H1 (cell line): ENCODE results near the gene UBE2O. TPM values are rescaled to one million over a fixed set of nuclear protein-coding genes. Genes with fewer than 3 reads are reported as not detected.

Experiments used
- CTCF ChIA-PET: fragments of 300-600 bp; sonication (Branson Sonifier 250); formaldehyde crosslinking; loops from one replicate; lab custom pipeline; 2021; ENCODE audit not compliant: partially characterized antibody; lab: Charles Lee
- POLR2A ChIA-PET: fragments of 300-600 bp; sonication (Branson Sonifier 250); formaldehyde crosslinking; loops from one replicate; lab custom pipeline; 2021; ENCODE audit warnings: inconsistent platforms; ENCODE audit not compliant: partially characterized antibody; lab: Charles Lee
- DNase-seq, 2 experiments: peaks; one replicate each; pipeline versions ENCODE4 v3.0.0 to v3.0.0-alpha.2; 2010 to 2022; ENCODE audit warnings: low spot score in 2 of 2, low read depth in 1 of 2, mixed read lengths in 1 of 2
- FAIRE-seq: peaks from 2 replicates; lab custom pipeline; 2011; peaks lifted over from hg19 to GRCh38; lab: Jason Lieb, UNC
- H2AFZ ChIP-seq: 2 replicates; pipeline ENCODE4 v1.8.1; 2012; ENCODE audit warnings: low read length, inconsistent platforms
- H2AK5ac ChIP-seq: 2 replicates; pipeline ENCODE4 v1.6.1; 2013; ENCODE audit warnings: low read depth, low read length
- H2BK120ac ChIP-seq: replicated peaks from 2 replicates; pipeline ENCODE3; 2013; ENCODE audit warnings: low read depth, low read length, inconsistent platforms
- H2BK12ac ChIP-seq: 2 replicates; pipeline ENCODE4 v1.6.1; 2013; ENCODE audit warnings: low read depth, low read length
- H2BK15ac ChIP-seq: 2 replicates; pipeline ENCODE4 v1.6.1; 2013; ENCODE audit warnings: low read length
- H2BK20ac ChIP-seq: 2 replicates; pipeline ENCODE4 v1.6.1; 2013; ENCODE audit warnings: low read length
- H2BK5ac ChIP-seq: 2 replicates; pipeline ENCODE4 v1.6.1; 2013; ENCODE audit warnings: low read depth, low read length
- H3K14ac ChIP-seq: 2 replicates; pipeline ENCODE4 v1.6.1; 2013; ENCODE audit warnings: inconsistent platforms; ENCODE audit not compliant: insufficient read length
- H3K18ac ChIP-seq: 2 replicates; pipeline ENCODE4 v1.6.1; 2013; ENCODE audit warnings: low read length; ENCODE audit errors: extremely low read depth
- H3K23ac ChIP-seq: 2 replicates; pipeline ENCODE4 v1.6.1; 2013; ENCODE audit warnings: inconsistent platforms; ENCODE audit not compliant: insufficient read length
- H3K23me2 ChIP-seq: 2 replicates; pipeline ENCODE4 v1.6.1; 2013; ENCODE audit warnings: low read depth, low read length
- H3K27ac ChIP-seq: 2 replicates; pipeline ENCODE4 v1.6.1; 2011; ENCODE audit warnings: low read depth, low read length, inconsistent platforms
- H3K27me3 ChIP-seq, 4 experiments: replicated peaks in 1 of 4; 1 replicate in 1 of 4; 2 replicates in 3 of 4; pipeline versions ENCODE4 v1.6.1 to v1.8.1; 2011 to 2013; ENCODE audit warnings: low read length in 3 of 4, mild to moderate bottlenecking in 3 of 4, inconsistent platforms in 2 of 4, mixed read lengths in 2 of 4, moderate library complexity in 1 of 4; ENCODE audit not compliant: control insufficient read depth in 3 of 4, insufficient read depth in 3 of 4; ENCODE audit errors: extremely low read depth in 1 of 4
- H3K36me3 ChIP-seq, 4 experiments: 2 replicates each; pipeline versions ENCODE4 v1.6.1 to v1.8.1; 2011 to 2013; ENCODE audit warnings: mild to moderate bottlenecking in 4 of 4, low read length in 3 of 4, moderate library complexity in 2 of 4, control low read depth in 1 of 4, inconsistent platforms in 1 of 4; ENCODE audit not compliant: insufficient read depth in 4 of 4, control insufficient read depth in 2 of 4
- H3K4ac ChIP-seq: replicated peaks from 2 replicates; pipeline ENCODE3; 2013; ENCODE audit warnings: low read length, low read depth, mixed read lengths, inconsistent platforms; ENCODE audit not compliant: insufficient read length
- H3K4me1 ChIP-seq, 4 experiments: replicated peaks in 1 of 4; 1 replicate in 1 of 4; 2 replicates in 3 of 4; pipeline versions ENCODE4 v1.6.1 to v1.8.1; 2011 to 2013; ENCODE audit warnings: low read length in 3 of 4, inconsistent platforms in 2 of 4, mixed read lengths in 1 of 4; ENCODE audit not compliant: insufficient read depth in 4 of 4, control insufficient read depth in 3 of 4
- H3K4me2 ChIP-seq, 2 experiments: 2 replicates each; pipeline versions ENCODE4 v1.6.1 to v1.8.1; 2011 to 2013; ENCODE audit warnings: low read depth in 2 of 2, low read length in 2 of 2, control low read depth in 1 of 2, inconsistent platforms in 1 of 2, mild to moderate bottlenecking in 1 of 2; ENCODE audit not compliant: insufficient read depth in 1 of 2
- H3K4me3 ChIP-seq, 4 experiments: fragments of 200-600, 300-600 bp in 1 of 4; sonication (generic), shearing (Covaris generic), sonication (Bioruptor Twin) in 1 of 4; 2 replicates each; pipeline versions ENCODE4 v1.5.1 to v1.8.1; 2011 to 2016; ENCODE audit warnings: low read length in 4 of 4, low read depth in 3 of 4, control low read depth in 2 of 4, inconsistent platforms in 2 of 4, mild to moderate bottlenecking in 2 of 4, mixed read lengths in 1 of 4, moderate library complexity in 1 of 4; ENCODE audit not compliant: insufficient read depth in 2 of 4; ENCODE audit errors: extremely low read depth in 1 of 4
- H3K56ac ChIP-seq: replicated peaks from 2 replicates; pipeline ENCODE3; 2013; ENCODE audit warnings: low read depth, mild to moderate bottlenecking, mixed read lengths, low read length, inconsistent platforms; ENCODE audit not compliant: insufficient read length
- H3K79me1 ChIP-seq: 2 replicates; pipeline ENCODE4 v1.6.1; 2013; ENCODE audit warnings: low read depth, low read length, control low read depth
- H3K79me2 ChIP-seq, 2 experiments: 2 replicates each; pipeline versions ENCODE4 v1.6.1 to v1.8.1; 2012 to 2013; ENCODE audit warnings: low read length in 2 of 2, mild to moderate bottlenecking in 2 of 2, inconsistent platforms in 1 of 2; ENCODE audit not compliant: insufficient read depth in 2 of 2, control insufficient read depth in 1 of 2
- H3K9ac ChIP-seq, 4 experiments: replicated peaks in 1 of 4; 1 replicate in 1 of 4; 2 replicates in 3 of 4; pipeline versions ENCODE4 v1.6.1 to v1.8.1; 2011 to 2013; ENCODE audit warnings: low read depth in 3 of 4, low read length in 3 of 4, control low read depth in 2 of 4, mild to moderate bottlenecking in 2 of 4, moderate library complexity in 2 of 4, inconsistent platforms in 1 of 4; ENCODE audit errors: extremely low read depth in 1 of 4
- H3K9me3 ChIP-seq, 2 experiments: 2 replicates each; pipeline versions ENCODE4 v1.6.1 to v1.8.1; 2012 to 2013; ENCODE audit warnings: mild to moderate bottlenecking in 2 of 2, moderate library complexity in 2 of 2, control low read depth in 1 of 2, inconsistent platforms in 1 of 2, low read depth in 1 of 2, low read length in 1 of 2, mixed read lengths in 1 of 2; ENCODE audit not compliant: insufficient read depth in 2 of 2
- H4K20me1 ChIP-seq, 2 experiments: replicated peaks in 1 of 2; 2 replicates each; pipeline versions ENCODE3 to v1.8.1; 2011 to 2013; ENCODE audit warnings: inconsistent platforms in 2 of 2, low read length in 2 of 2, mild to moderate bottlenecking in 1 of 2; ENCODE audit not compliant: insufficient read depth in 2 of 2, control insufficient read depth in 1 of 2
- H4K5ac ChIP-seq: 2 replicates; pipeline ENCODE4 v1.6.1; 2013; ENCODE audit warnings: low read length, low read depth, mixed read lengths, inconsistent platforms; ENCODE audit not compliant: insufficient read length
- H4K8ac ChIP-seq: 2 replicates; pipeline ENCODE4 v1.8.0; 2013; ENCODE audit warnings: mild to moderate bottlenecking, moderate library complexity, low read length, inconsistent platforms; ENCODE audit not compliant: insufficient read depth; ENCODE audit errors: extremely low read depth
- H4K91ac ChIP-seq: replicated peaks from 2 replicates; pipeline ENCODE3; 2013; ENCODE audit warnings: low read length, mixed read lengths, inconsistent platforms; ENCODE audit not compliant: insufficient read length
- CREB1 ChIP-seq: IDR thresholded peaks from 2 replicates; pipeline ENCODE4 v1.6.1; 2012; ENCODE audit warnings: inconsistent platforms
- EZH2 ChIP-seq: fragments of 200-600 bp; sonication (generic); IDR thresholded peaks from 2 replicates; pipeline ENCODE4 v1.7.1; 2012; ENCODE audit warnings: low read depth, mild to moderate bottlenecking, moderate library complexity, low read length, inconsistent platforms; ENCODE audit not compliant: severe bottlenecking
- FOSL1 ChIP-seq: IDR thresholded peaks from 2 replicates; pipeline ENCODE4 v1.6.1; 2011; ENCODE audit warnings: mild to moderate bottlenecking, low read depth, low read length, moderate library complexity; ENCODE audit not compliant: insufficient read depth
- MAX ChIP-seq: IDR thresholded peaks from 2 replicates; pipeline ENCODE4 v1.6.1; 2012; ENCODE audit warnings: inconsistent platforms
- POU5F1 ChIP-seq: IDR thresholded peaks from 2 replicates; pipeline ENCODE4 v1.6.1; 2011; ENCODE audit warnings: low read depth, mild to moderate bottlenecking, low read length, moderate library complexity
- USF2 ChIP-seq: IDR thresholded peaks from 2 replicates; pipeline ENCODE4 v1.6.1; 2011; ENCODE audit warnings: low read length, improper control_type of control experiment
- WGBS, 2 experiments: shearing (Covaris generic) in 1 of 2; methylation state at CpG; one replicate each; pipeline versions ENCODE4 v1.1.6 to v1.1.7; 2013 to 2015; ENCODE audit warnings: low lambda C conversion rate in 2 of 2, mixed read lengths in 2 of 2, inconsistent platforms in 1 of 2, low coverage in 1 of 2, missing lambda C conversion rate in 1 of 2; ENCODE audit not compliant: insufficient replicate concordance in 2 of 2, insufficient coverage in 1 of 2, insufficient read length in 1 of 2; ENCODE audit errors: extremely low coverage in 1 of 2, missing lambda C conversion rate in 1 of 2; 5-methylcytosine and 5-hydroxymethylcytosine counted together
- polyA plus RNA-seq, 7 experiments: library from polyadenylated mRNA; depleted of rRNA in 3 of 7; stranded (reverse) in 5 of 7; unstranded in 2 of 7; fragments of >200 nt in 5 of 7; fragments of 200-250 nt in 2 of 7; gene quantifications; 1 replicate in 5 of 7; 2 replicates in 1 of 7; 4 replicates in 1 of 7; pipeline versions ENCODE4 v1.2.1 to v1.2.3, GENCODE V29; 2011 to 2013; ENCODE audit warnings: missing spikeins in 2 of 7, mixed read lengths in 2 of 7
- total RNA-seq: library from RNA; stranded (reverse); fragmentation: NEBNext Ultra II Directional; extraction: Animal tissue kit (Norgen Biotek cat#: 25700); gene quantifications from 2 replicates; pipeline ENCODE4 v1.2.1, GENCODE V29; 2021

UBE2O gene
- total and polyA plus RNA-seq, 2 of the 8 experiments (the other 6 are each of a cell fraction or from before 2014, with no cell fraction given), result 24.4 to 63.0 TPM

GRCh38 chr17:76458580-76459490, 5.9 kb upstream of the UBE2O start:
- ChIA-PET POLR2A (interaction anchor here (0.7 to 1.9 kb wide), 4 partner anchors 10 to 98 kb away, joined by 3 to 6 read pairs (median 4); no protein-coding TSS in a partner anchor), CTCF (interaction anchor here (0.5 to 15.6 kb wide), 57 partner anchors 8 to 408 kb away, joined by 3 to 446 read pairs (median 5); partner anchors contain the start of genes AANAT, PRCD, RHBDF2 and ST6GALNAC2)
- Histone ChIP-seq H3K14ac (no peak overlapping the region), H2BK5ac (no peak overlapping the region), H3K27me3 (no peaks in the 10 kb centered on the region), H2BK15ac (peak overlapping the region; percentile 14; the same call in 1 of the 2 replicates), H3K56ac (no peak overlapping the region), H3K9ac (no peak overlapping the region), H3K4me1 (peaks cover 0 to 8% (median 3%) of the 10 kb centered on the region in 4 experiments; a peak in 4 of 7 replicates), H2AK5ac (no peak overlapping the region), H3K23ac (no peak overlapping the region), H3K23me2 (no peaks in the 10 kb centered on the region), H3K18ac (no peak overlapping the region), H3K27ac (no peak overlapping the region), H3K36me3 (no peaks in the 10 kb centered on the region), H3K4ac (no peak overlapping the region), H3K79me2 (no peaks in the 10 kb centered on the region), H3K4me2 (no peak overlapping the region), H4K8ac (no peak overlapping the region), H3K4me3 (no peak overlapping the region), H2BK20ac (0 out of 2 replicates have a peak overlapping the region, but pooled peaks have one; percentile 43), H3K9me3 (no peaks in the 10 kb centered on the region), H2BK12ac (no peak overlapping the region), H4K5ac (no peak overlapping the region), H2AFZ (peak overlapping the region; percentile 15; the same call in 1 of the 2 replicates), H3K79me1 (no peaks in the 10 kb centered on the region), H2BK120ac (no peak overlapping the region), H4K91ac (no peak overlapping the region), H4K20me1 (no peaks in the 10 kb centered on the region)
- DNase-seq (peak; percentile 79 to 83), FAIRE-seq (no peak)
- WGBS, 2 experiments, result 56% methylated on average over 9 of the region's 9 CpGs; no CpG with 5 or more reads in 1 of the 2 experiments
- TF ChIP-seq POU5F1 (no peak), FOSL1 (no peak), EZH2 (no peak), CREB1 (no peak), USF2 (no peak), MAX (0 out of 2 replicates have a peak, but pooled peaks have one; percentile 20)
